ENCODE data around the gene E2F8. TPM values are rescaled to one million over a fixed set of nuclear protein-coding genes. Genes with fewer than 3 reads are reported as not detected.

The E2F8 gene
- total and polyA plus RNA-seq, 10 of the 15 experiments (the other 5 are each of a cell fraction or from before 2014, with no cell fraction given), result 8.8 to 28.1 (median 18.5) TPM

DNA sequence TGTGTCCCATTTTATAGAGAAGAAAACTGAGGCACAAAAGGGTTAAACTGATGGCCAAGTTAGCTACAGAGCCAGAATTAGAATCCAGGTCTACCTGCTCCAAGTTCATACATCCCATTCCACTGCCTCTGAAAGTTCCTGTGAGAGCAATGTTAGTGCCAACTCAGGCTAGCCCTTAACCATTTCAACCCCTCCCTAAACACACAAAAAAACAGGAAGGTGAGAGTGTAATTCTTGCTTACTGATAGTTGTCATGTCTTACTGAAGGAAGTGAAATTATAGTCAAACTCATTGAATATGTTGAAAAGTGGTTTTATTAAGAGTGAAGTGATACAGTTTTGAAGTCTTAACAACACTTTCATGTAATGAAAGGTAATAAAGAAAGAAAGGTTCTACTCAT, 2.9 kb upstream of the E2F8 start:
- CTCF ChIA-PET, result interaction anchor here (1.2 kb wide), 1 partner anchor 15 kb away, joined by 3 read pairs; no protein-coding TSS in a partner anchor
- TF ChIP-seq STAT1 (conservative IDR thresholded peaks at IDR 0.05) (no peak), KLF5 (IDR thresholded peaks at IDR 0.05; ENCODE audit: partially characterized antibody) (no peak), GATAD2B (conservative IDR thresholded peaks at IDR 0.05; ENCODE audit: low read depth) (no peak), ZZZ3 (IDR thresholded peaks at IDR 0.05; ENCODE audit: control insufficient read depth, insufficient read length, low read depth) (no peak), MEF2B (IDR thresholded peaks at IDR 0.05; ENCODE audit: partially characterized antibody, poor library complexity, severe bottlenecking) (no peak), ATF7 (IDR thresholded peaks at IDR 0.05; ENCODE audit: low read depth) (no peak), FOXM1 (IDR thresholded peaks at IDR 0.05; ENCODE audit: low read depth, low read length) (no peak), MYB (IDR thresholded peaks at IDR 0.05; ENCODE audit: borderline replicate concordance, low read depth, low read length) (no peak), RAD21 (IDR thresholded peaks at IDR 0.05; ENCODE audit: insufficient read depth, low read depth, low read length) (no peak), ETV6 (conservative IDR thresholded peaks at IDR 0.05 in 1 of 2, IDR thresholded peaks at IDR 0.05 in 1 of 2; ENCODE audit: borderline replicate concordance in 1 of 2, low read depth in 1 of 2) (no peak)
- TF ChIP-seq, protein P1, sequence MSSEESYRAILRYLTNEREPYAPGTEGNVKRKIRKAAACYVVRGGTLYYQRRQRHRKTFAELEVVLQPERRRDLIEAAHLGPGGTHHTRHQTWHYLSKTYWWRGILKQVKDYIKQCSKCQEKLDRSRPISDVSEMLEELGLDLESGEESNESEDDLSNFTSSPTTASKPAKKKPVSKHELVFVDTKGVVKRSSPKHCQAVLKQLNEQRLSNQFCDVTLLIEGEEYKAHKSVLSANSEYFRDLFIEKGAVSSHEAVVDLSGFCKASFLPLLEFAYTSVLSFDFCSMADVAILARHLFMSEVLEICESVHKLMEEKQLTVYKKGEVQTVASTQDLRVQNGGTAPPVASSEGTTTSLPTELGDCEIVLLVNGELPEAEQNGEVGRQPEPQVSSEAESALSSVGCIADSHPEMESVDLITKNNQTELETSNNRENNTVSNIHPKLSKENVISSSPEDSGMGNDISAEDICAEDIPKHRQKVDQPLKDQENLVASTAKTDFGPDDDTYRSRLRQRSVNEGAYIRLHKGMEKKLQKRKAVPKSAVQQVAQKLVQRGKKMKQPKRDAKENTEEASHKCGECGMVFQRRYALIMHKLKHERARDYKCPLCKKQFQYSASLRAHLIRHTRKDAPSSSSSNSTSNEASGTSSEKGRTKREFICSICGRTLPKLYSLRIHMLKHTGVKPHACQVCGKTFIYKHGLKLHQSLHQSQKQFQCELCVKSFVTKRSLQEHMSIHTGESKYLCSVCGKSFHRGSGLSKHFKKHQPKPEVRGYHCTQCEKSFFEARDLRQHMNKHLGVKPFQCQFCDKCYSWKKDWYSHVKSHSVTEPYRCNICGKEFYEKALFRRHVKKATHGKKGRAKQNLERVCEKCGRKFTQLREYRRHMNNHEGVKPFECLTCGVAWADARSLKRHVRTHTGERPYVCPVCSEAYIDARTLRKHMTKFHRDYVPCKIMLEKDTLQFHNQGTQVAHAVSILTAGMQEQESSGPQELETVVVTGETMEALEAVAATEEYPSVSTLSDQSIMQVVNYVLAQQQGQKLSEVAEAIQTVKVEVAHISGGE (CRISPR knock-in tag; IDR thresholded peaks at IDR 0.05), result no peak
- TF ChIP-seq, protein P2, sequence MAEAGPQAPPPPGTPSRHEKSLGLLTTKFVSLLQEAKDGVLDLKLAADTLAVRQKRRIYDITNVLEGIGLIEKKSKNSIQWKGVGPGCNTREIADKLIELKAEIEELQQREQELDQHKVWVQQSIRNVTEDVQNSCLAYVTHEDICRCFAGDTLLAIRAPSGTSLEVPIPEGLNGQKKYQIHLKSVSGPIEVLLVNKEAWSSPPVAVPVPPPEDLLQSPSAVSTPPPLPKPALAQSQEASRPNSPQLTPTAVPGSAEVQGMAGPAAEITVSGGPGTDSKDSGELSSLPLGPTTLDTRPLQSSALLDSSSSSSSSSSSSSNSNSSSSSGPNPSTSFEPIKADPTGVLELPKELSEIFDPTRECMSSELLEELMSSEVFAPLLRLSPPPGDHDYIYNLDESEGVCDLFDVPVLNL (IDR thresholded peaks at IDR 0.05; ENCODE audit: low read depth, low read length), result no peak
- H3K27me3 ChIP-seq (replicated peaks in 1 of 2; ENCODE audit: control insufficient read depth in 2 of 2, insufficient read depth in 2 of 2, low read length in 1 of 2), result no peaks in the 10 kb centered on the region

More for the DNA sequence above, 2.9 kb upstream of the E2F8 start:
- Histone ChIP-seq H3K9ac (ENCODE audit: control insufficient read depth, insufficient read depth, low read length) (no peak overlapping the region), H3K4me2 (ENCODE audit: control insufficient read depth, insufficient read depth) (peak overlapping the region; percentile 56), H3K4me3 (no peak overlapping the region), H3K4me1 (ENCODE audit: control insufficient read depth, insufficient read depth, low read length) (peaks cover 19% of the 10 kb centered on the region), H3K36me3 (ENCODE audit: control insufficient read depth in 2 of 2, insufficient read depth in 2 of 2, low read length in 1 of 2) (0 out of 4 replicates have a peak, but pooled peaks cover 0 to 2% of the 10 kb centered on the region in 2 experiments), H4K20me1 (ENCODE audit: control insufficient read depth, insufficient read depth) (no peaks in the 10 kb centered on the region), H3K79me2 (ENCODE audit: control insufficient read depth, insufficient read depth, low read length) (peaks cover 20% of the 10 kb centered on the region), H2AFZ (ENCODE audit: control insufficient read depth, low read depth, low read length) (no peak overlapping the region), H3K27ac (ENCODE audit: control insufficient read depth, insufficient read depth) (no peak overlapping the region), H3K9me3 (replicated peaks; ENCODE audit: control insufficient read depth, insufficient read depth, low read length) (no peaks in the 10 kb centered on the region)
- intact Hi-C loops (cut with micrococcal nuclease; ENCODE audit: unreplicated experiment) (loop anchor here (5.0 kb wide), 1 partner anchor 166 kb away; no protein-coding TSS in a partner anchor), in situ Hi-C loops (cut with MboI) (no loop called here)
- no peak for FAIRE-seq
- RAD21 ChIA-PET (ENCODE audit: unreplicated experiment), result no interaction called here
- SMC1A ChIA-PET (ENCODE audit: uncharacterized antibody, unreplicated experiment), result no interaction called here
- DNase-seq (ENCODE audit: low read depth, low spot score), result no peak
- BruUV-seq (replicated peaks), result no TSS peak
- ATAC-seq, result no peak
- POLR2A ChIA-PET, result no interaction called here
